GM12891 (cell line): ENCODE data around the gene TMEM119.

Source experiments
- POLR2A ChIP-seq: IDR thresholded peaks from 2 replicates; pipeline ENCODE4 v1.6.1; 2011; ENCODE audit warnings: low read depth, low read length, control low read depth
- POLR2AphosphoS5 ChIP-seq: IDR thresholded peaks from 2 replicates; pipeline ENCODE4 v1.6.1; 2011; ENCODE audit warnings: low read depth, low read length, control low read depth
- TAF1 ChIP-seq: IDR thresholded peaks from 2 replicates; pipeline ENCODE4 v1.6.1; 2011; ENCODE audit warnings: low read depth, low read length, control low read depth

DNA sequence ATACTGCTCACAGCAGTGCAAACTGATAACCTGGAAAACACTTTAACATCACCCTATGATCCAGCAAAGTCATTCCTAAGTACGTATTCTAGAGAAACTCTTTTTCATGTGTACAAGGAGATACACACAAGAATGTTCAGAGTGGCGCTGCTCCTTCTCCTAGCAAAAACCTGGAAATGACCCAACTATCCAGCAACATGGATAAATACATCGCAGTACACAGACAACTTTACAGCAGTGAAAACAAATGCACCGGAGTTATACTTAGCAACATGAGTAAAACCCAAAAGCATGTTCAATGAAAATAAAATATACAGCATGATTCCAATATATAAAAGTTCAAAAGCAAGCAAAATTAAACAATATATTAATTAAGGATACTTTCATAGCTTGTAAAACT is 55.6 kb downstream of the TMEM119 start:
- TF ChIP-seq POLR2A: no peak
- no peak for TF ChIP-seq POLR2AphosphoS5
- TF ChIP-seq TAF1: no peak
